Transverse colon (tissue), 4 donors: ENCODE measurements around the gene MKRN2.

Experiments used
- CTCF ChIP-seq, 5 experiments: fragments of 200-600 bp in 3 of 5; fragments of 450-650 bp in 2 of 5; sonication (generic) in 3 of 5; IDR thresholded peaks; 1 replicate in 2 of 5; 2 replicates in 3 of 5; pipeline ENCODE4 v1.5.1; 2016 to 2017; ENCODE audit warnings: antibody characterized with exemption in 5 of 5, inconsistent platforms in 3 of 5, mild to moderate bottlenecking in 2 of 5, moderate library complexity in 1 of 5
- EP300 ChIP-seq: sonication (generic); formaldehyde crosslinking; IDR thresholded peaks from one replicate; pipeline ENCODE4 v1.6.1; 2017; ENCODE audit warnings: antibody characterized with exemption, low read depth
- POLR2A ChIP-seq: fragments of 450-650 bp; IDR thresholded peaks from one replicate; pipeline ENCODE4 v1.6.1; 2016; ENCODE audit warnings: antibody characterized with exemption, mild to moderate bottlenecking, moderate library complexity
- POLR2AphosphoS5 ChIP-seq, 3 donors: sonication (generic); formaldehyde crosslinking; IDR thresholded peaks; one replicate each; pipeline ENCODE4 v1.6.1; 2016; ENCODE audit warnings: antibody characterized with exemption in 3 of 3

- TF ChIP-seq CTCF (IDR thresholded peaks at IDR 0.05) = no peak
- TF ChIP-seq POLR2AphosphoS5 (IDR thresholded peaks at IDR 0.05) = no peak
- TF ChIP-seq POLR2A = no peak
- TF ChIP-seq EP300 = no peak
Observed at GRCh38 chr3:12558706-12559105, 1.8 kb downstream of the MKRN2 start.
